GM20431 (cell line): ENCODE results near the gene PPP4R4.

Experiments
- in situ Hi-C: fragments of 300-500 bp; cut with MseI, MboI; formaldehyde crosslinking; loops from one replicate; pipeline ENCODE4 v1.15.0; 2020; ENCODE audit warnings: low sequenced_read_pairs; ENCODE audit not compliant: unreplicated experiment

The PPP4R4 gene, protein sequence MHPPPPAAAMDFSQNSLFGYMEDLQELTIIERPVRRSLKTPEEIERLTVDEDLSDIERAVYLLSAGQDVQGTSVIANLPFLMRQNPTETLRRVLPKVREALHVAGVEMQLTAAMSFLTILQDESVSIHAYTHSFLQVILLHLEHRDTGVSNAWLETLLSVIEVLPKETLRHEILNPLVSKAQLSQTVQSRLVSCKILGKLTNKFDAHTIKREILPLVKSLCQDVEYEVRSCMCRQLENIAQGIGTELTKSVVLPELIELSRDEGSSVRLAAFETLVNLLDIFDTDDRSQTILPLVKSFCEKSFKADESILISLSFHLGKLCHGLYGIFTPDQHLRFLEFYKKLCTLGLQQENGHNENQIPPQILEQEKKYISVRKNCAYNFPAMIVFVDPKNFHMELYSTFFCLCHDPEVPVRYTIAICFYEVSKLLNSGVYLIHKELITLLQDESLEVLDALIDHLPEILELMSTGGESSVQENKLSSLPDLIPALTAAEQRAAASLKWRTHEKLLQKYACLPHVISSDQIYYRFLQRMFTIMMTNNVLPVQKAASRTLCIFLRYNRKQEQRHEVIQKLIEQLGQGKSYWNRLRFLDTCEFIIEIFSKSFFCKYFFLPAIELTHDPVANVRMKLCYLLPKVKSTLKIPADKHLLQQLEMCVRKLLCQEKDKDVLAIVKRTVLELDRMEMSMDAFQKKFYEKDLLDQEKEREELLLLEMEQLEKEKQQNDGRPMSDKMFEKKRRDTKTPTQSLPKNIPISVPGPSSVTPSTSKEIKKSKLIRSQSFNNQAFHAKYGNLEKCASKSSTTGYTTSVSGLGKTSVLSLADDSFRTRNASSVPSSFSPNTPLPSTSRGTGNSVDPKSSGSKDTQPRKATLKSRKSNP

DNA sequence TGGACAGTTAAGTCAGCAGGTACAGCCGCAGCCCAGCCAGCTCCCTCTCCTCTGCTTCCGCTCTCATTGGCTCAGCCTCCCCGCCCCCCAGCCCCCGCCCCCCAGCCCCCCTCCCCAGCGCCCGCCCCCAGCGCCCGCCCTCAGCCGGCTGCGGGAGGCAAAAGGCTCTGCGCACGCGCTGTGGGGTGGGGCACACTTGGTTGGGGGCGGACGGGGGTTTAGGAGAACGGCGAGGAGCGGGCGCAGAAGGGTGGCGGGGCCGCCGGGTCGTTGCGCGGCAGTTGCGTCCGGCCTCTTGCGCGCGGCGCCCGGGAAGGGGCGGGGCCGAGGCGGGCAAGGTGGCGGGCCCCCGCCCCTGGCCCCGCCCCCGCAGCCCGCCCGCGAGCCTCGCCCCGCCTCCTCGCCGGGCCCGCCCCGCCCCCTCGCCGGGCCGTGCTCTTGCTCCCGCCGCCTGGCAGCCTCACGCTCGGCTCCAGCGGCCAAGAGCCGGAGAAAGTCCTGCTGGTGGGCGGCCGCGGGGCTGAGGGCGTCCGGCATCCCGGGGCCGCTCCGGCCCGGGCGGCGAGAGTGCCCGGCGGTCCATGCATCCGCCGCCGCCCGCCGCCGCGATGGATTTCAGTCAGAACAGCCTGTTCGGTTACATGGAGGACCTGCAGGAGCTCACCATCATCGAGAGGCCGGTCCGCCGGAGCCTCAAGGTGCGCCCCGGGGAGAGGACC, at the start of gene PPP4R4:
Gene PPP4R4, plus strand, starts transcription at position 438 of the 719 bp plus-strand sequence. Its CDS starts 144 bp downstream, at position 582.
- in situ Hi-C loops, result no loop called here

DNA sequence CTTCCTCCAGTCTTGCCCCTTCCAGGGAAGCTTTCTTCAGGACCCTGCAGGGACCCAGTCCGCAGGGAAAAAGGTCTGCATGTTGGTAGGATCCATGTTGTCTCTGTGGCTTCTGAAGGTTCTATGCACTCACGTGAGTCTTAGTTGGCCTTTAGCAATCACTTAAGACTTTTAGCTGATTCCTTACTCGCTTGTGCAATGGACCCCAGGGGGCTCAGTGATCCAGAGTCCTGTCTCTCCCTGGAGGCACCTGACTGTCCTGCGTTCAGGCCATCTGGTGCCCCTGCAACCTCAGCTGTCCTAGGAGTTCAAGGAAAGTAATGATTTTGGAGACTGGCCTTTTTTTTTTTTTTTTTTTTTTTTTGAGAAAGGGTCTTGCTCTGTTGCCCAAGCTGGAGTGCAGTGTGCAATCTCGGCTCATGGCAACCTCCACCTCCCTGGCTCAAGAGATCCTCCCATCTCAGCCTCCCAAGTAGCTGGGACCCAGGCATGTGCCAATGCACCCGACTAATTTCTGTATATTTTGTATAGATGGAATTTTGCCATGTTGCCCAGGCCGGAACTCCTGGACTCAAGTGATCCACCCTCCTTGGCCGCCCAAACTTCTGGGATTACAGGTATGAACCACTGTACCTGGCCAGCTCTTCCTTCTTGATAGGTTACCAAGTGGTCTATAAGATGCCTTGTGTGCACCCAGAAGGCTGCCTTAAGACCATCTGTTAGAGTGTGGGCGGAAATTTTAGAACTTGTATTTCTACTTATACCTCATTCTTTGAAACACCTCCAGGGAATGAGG, 49.3 kb upstream of the PPP4R4 start:
- in situ Hi-C loops, result no loop called here

DNA sequence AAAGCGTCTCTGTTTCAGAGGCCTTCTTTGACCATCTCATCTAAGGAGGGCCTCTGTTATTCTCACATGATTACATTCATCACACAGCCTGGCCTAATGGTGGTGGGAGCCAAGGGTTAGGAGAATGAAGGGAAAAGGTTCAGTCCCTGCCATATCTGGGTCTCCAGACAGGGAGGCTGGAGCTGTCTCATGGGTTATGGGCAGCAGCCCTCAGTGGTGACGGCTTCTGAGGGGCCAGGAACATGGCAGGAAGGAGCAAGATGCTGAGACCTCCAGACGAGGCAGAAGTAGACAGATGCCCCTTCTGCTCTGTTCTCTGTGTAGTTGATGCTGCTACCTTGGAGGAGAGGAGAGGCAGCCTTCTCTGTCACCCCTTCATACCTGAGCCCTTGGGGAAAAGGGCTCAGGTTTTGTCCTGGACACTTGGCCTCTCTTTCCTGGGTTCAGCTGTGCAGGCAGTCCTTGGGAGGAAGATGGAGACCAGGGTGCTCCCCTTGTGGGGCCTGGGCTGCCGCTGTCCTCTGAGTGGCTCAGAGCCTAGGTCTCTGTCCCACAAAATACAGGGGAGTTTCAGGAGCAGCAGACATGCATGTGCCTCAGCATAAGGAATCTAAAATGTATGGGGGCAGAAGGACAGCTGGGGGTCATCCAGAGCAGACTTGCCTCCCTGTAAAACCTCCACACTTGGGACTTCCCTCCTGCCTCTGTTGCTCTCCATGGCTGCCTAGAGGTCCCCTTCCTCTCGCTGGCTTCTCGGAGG, 48.3 kb upstream of the PPP4R4 start:
- in situ Hi-C loops, result no loop called here

DNA sequence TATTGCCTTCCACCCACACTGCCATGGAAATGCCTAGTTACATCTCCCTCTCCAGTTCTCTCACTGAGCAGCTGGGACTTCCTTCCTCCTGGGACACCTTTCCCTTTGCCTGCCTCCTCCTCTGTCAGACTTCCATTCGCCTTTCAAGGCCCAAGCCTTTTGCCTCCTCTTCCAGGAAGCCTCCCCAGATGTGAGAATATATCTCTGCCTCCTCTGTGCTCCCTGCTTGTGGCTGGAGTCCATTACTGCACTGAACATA, 47.8 kb upstream of the PPP4R4 start:
- in situ Hi-C loops, result no loop called here

GRCh38 chr14:94126800-94127199, 47.3 kb upstream of the PPP4R4 start:
- in situ Hi-C loops, result no loop called here

DNA sequence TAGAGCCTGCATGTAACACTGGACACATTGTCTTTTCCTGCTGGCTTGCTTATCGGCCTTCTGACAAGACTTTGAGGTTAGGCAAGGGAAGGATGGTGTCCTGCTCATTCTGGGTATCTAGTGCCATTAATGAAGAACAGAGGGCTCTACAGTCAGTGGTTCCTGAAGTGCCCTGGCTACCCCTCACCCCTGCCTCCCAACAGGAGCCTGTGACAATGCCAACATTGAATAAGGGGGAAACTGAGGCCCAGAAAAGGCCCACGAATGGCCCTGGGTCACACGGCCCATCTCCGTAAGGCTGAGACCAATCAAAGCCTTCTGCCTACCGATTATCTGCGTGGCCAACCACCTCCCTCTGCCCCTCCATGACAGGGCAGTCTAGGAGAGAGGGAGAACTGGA, 46.8 kb upstream of the PPP4R4 start:
- in situ Hi-C loops, result no loop called here

- in situ Hi-C loops, result no loop called here
Measured at GRCh38 chr14:94128216-94128839, 45.8 kb upstream of the PPP4R4 start.

DNA sequence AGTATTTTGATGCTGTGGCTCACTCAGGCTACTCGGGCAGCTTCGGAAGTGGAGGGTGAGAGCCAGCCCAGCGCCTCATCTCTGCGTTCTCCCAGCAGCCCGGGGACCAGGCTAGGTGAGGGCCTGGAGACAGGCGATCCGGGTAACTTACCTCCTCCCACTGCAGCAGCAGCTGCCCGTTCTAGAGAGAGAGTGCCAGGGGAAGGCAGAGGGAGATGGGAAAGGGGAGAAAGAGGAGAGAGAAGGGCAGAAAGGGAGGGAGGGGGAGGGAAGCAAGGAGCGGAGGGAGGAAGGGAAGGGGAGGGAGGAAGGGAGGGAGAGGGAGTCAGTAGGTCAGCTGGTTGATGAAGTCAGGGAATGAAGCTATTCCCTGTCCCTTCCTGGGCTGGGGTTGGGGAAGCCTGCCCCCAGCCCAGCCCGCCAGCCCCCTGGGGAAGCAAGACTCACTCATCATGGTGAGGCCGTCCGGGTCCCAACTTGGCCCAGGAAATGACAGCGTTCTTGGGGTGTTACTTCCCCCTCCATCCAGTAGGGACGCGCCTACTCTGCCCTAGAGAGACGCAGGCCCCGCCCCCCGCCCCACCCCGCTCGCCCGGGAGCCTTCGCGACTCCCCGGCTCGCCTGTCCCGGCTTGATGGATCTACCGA, 44.9 kb upstream of the PPP4R4 start, which contains the start of gene IFI27L2:
Gene IFI27L2, minus strand, starts transcription at position 494 of the 647 bp plus-strand sequence. Its CDS starts 40 bp downstream, at position 454.
- in situ Hi-C loops, result no loop called here

- in situ Hi-C loops, result loop anchor here (10.0 kb wide), 1 partner anchor 75 kb away; no protein-coding TSS in a partner anchor
Measured at GRCh38 chr14:94129758-94130414, 44.2 kb upstream of the PPP4R4 start.

DNA sequence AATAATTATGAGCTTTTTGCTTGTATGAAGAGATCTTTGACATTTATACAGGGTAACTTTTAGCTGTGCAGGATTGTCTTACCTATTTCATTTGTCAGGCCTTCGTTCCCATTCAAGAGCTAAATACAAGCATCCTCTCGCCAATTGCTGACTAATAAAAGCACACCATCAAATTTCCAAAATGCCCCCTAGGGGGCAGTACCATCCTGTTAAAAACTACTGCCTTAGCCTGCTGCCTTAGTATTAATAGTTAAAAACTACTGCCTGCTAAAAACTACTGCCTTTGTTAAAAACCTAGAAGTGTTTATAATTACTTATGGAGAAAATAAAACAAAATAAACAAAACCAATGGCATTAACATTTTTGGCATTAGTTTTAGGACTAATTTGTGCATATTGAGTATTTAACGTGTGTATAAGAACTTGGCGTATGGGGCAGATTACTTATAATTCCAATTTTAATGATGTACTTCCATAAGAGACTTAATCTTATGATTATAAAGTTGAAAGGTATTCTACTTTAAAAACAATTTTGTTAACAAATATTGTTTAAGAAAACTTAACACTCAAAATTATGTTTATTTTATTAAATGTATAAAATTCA, 41.7 kb upstream of the PPP4R4 start:
- in situ Hi-C loops, result loop anchor here (10.0 kb wide), 1 partner anchor 78 kb away; no protein-coding TSS in a partner anchor

DNA sequence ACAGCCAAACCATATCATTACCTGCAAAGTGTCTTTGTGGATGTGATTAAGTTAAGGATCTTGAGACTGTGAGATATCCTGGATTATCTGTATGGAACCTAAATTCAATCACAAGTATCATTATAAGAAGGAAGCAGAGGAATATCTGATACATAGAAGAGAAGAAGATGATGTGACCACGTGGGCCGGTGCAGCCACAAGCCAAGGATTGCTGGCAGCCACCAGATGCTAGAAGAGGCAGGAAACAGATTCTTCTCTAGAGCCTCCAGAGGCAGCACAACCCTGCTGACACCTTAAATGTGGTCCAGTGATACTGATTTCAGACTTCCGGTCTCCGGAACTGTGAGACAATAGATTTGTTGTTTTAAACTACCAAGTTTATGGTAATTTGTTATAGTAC, 38.6 kb upstream of the PPP4R4 start:
- in situ Hi-C loops, result loop anchor here (10.0 kb wide), 1 partner anchor 81 kb away; no protein-coding TSS in a partner anchor

- in situ Hi-C loops, result loop anchor here (10.0 kb wide), 1 partner anchor 82 kb away; no protein-coding TSS in a partner anchor
Measured at GRCh38 chr14:94136575-94137331, 37.4 kb upstream of the PPP4R4 start.

GRCh38 chr14:94138251-94138650, 35.9 kb upstream of the PPP4R4 start:
- in situ Hi-C loops, result loop anchor here (10.0 kb wide), 1 partner anchor 83 kb away; no protein-coding TSS in a partner anchor

DNA sequence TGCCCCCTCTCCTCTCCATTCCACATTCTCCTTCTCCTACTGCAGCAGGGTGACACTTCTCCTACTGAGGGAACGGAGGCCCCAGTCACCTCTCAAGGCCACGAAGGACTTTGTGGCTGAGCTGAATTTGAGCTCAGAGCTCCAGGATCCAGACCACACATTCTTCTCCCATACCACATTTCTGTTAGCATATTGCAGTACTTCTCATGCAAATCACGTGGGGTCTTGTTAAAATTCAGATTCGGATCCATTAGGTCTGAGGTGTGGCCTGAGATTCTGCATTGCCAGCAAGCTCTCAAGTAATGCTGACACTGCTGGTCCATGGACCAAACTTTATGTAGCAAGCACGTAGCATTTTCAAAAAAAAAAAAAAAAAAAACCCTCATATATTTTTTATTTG, 35.1 kb upstream of the PPP4R4 start:
- in situ Hi-C loops, result loop anchor here (10.0 kb wide), 1 partner anchor 84 kb away; no protein-coding TSS in a partner anchor

DNA sequence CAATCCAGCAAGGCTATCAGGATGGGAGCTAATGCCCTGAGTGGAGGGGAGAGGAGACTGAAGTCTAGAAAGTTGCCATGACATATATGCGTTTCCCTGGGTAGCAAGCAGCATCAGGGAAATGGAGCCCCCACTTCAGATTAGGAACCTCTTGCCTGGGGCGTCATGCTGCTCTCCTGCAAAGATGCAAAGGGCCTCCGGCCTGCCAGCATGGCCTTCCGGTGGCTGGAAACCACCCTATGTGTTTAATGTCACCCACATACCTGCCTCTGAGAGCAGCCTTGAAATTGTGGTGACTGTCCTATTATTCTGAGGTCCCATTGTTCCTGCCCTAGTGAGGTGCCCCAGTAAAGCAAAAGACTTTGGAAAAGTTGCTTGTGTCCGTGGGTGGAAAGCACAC, 34.7 kb upstream of the PPP4R4 start:
- in situ Hi-C loops, result loop anchor here (10.0 kb wide), 1 partner anchor 85 kb away; no protein-coding TSS in a partner anchor

DNA sequence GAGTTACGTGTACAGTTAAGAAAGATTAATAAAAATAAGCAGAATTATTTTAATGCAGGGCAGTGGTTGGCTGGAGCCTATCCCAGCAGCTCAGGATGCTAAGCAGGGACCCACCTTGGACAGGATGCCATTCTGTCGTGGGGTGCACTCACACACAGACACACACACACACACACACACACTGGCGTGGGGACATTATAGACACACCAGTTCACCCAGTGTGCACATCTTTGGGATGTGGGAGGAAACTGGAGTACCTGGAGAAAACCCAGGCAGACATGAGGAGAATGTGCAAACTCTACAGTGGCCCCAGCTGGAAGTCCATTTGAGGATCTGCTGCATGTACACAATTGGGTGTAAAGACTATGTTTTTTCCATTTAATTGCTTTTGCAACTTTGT, 31.9 kb upstream of the PPP4R4 start:
- in situ Hi-C loops, result no loop called here
